ENCODE measurements around the gene RARS1. TPM values are rescaled to one million over a fixed set of nuclear protein-coding genes. Genes with fewer than 3 reads are reported as not detected.
A peak's percentile ranks its signal among the peaks of the same experiment; 100 is the strongest.

The RARS1 gene
- total RNA-seq (100 to 1,000 TPM in 1 of 9 donors, 10 to 100 TPM in 8; 40.3 to 114 (median 66.1) TPM), polyA plus RNA-seq (10 to 100 TPM; 36.6 to 82.3 (median 38.0) TPM)
- long read RNA-seq, donor 1, transcript RARS-201 (15 exons, 2,146 nt) = major isoform, 18 of 36 reads
- long read RNA-seq, donor 1, partial matches to known transcripts = 15 of 36 reads
- long read RNA-seq, donor 1, other reads (novel, unspliced or antisense) = 0 of 36 reads
- long read RNA-seq, donor 2, transcript RARS-201 (15 exons, 2,146 nt) = major isoform, 7 of 49 reads
- long read RNA-seq, donor 2, partial matches to known transcripts = 41 of 49 reads
- long read RNA-seq, donor 2, other reads (novel, unspliced or antisense) = 0 of 49 reads
- long read RNA-seq, donor 3, transcript RARS-201 (15 exons, 2,146 nt) = major isoform, 11 of 22 reads
- long read RNA-seq, donor 3, partial matches to known transcripts = 10 of 22 reads
- long read RNA-seq, donor 3, other reads (novel, unspliced or antisense) = 0 of 22 reads
- long read RNA-seq, donor 4, transcript RARS-201 (15 exons, 2,146 nt) = major isoform, 16 of 36 reads
- long read RNA-seq, donor 4, partial matches to known transcripts = 15 of 36 reads
- long read RNA-seq, donor 4, other reads (novel, unspliced or antisense) = 3 of 36 reads
- long read RNA-seq, donor 5, transcript RARS-201 (15 exons, 2,146 nt) = major isoform, 57 of 59 reads
- long read RNA-seq, donor 5, partial matches to known transcripts = 1 of 59 reads
- long read RNA-seq, donor 5, other reads (novel, unspliced or antisense) = 1 of 59 reads
- long read RNA-seq, donor 6, transcript RARS-201 (15 exons, 2,146 nt) = major isoform, 11 of 18 reads
- long read RNA-seq, donor 6, partial matches to known transcripts = 7 of 18 reads
- long read RNA-seq, donor 6, other reads (novel, unspliced or antisense) = 0 of 18 reads
- long read RNA-seq, donor 7, partial matches to known transcripts = 5 of 10 reads
- long read RNA-seq, donor 7, other reads (novel, unspliced or antisense) = 0 of 10 reads
- long read RNA-seq, donor 8, transcript RARS-201 (15 exons, 2,146 nt) = major isoform, 15 of 66 reads
- long read RNA-seq, donor 8, partial matches to known transcripts = 50 of 66 reads
- long read RNA-seq, donor 8, other reads (novel, unspliced or antisense) = 0 of 66 reads
- long read RNA-seq, donor 9, transcript RARS-201 (15 exons, 2,146 nt) = major isoform, 12 of 24 reads
- long read RNA-seq, donor 9, partial matches to known transcripts = 6 of 24 reads
- long read RNA-seq, donor 9, other reads (novel, unspliced or antisense) = 0 of 24 reads
- long read RNA-seq, donor 10, transcript RARS-201 (15 exons, 2,146 nt) = major isoform, 8 of 9 reads
- long read RNA-seq, donor 10, partial matches to known transcripts = 0 of 9 reads
- long read RNA-seq, donor 10, other reads (novel, unspliced or antisense) = 0 of 9 reads

DNA sequence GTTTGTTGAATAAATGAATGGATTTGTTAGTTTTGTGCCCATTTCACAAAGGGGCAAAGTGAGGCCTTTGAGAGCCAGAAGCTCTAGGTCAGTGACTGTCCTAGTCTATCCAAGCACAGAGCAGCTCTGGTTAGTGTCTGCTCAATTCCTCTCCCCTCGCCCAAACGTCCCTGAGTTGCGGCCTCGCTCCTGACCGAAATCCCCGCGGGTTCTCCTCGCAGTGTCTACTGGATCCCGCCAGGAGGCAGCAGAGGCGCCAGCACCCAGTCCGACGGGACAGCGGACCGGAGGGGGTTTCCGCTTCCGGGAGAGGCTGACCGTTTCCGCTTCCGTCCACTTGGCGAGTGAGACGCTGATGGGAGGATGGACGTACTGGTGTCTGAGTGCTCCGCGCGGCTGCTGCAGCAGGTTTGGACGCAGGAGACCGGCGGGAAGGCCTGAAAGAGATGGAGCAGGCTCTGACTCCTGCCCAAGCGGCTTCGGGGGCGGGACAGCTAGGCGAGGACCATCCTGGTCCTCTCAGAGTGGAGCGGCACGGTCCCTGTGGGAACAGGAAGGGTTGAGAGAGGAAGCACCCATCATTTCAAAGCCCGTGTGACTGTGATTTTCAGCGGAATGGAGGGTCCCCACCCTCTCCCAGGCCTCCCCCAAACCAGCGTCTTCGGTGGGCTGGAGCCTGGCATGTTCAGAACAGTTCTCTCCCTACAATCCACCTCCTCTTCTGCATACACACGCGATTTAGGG, at the start of gene RARS1:
Gene RARS1 (plus strand): TSS at position 336 of the 744 bp plus-strand sequence. CDS start 28 bp downstream, at position 364.
- peak within 1 kb of the TSS in 4 of 5 donors; percentile 7 to 78 (median 46) for H3K27ac ChIP-seq
- H3K36me3 ChIP-seq (replicated peaks in 1 of 2) = peaks cover 0 to 36% of the 10 kb centered on the region in 2 donors
- H3K27me3 ChIP-seq = no peaks in the 10 kb centered on the region
- H3K9me3 ChIP-seq (replicated peaks in 1 of 3) = no peaks in the 10 kb centered on the region
- intact Hi-C loops (cut with DNase I) = loop anchor here in 1 of 2 donors (5.0 kb wide), 1 partner anchor 214 kb away; no protein-coding TSS in a partner anchor
- peak within 1 kb of the TSS; percentile 63 to 92 (median 82) for H3K4me3 ChIP-seq
- peaks cover 0 to 13% of the 10 kb centered on the region in 2 donors for H3K4me1 ChIP-seq (replicated peaks in 1 of 2)
- DNase-seq = peak; percentile 93 to 96 (median 95)
- TF ChIP-seq POLR2A (IDR thresholded peaks at IDR 0.05) = peak; percentile 70 to 75
- TF ChIP-seq, protein P1, sequence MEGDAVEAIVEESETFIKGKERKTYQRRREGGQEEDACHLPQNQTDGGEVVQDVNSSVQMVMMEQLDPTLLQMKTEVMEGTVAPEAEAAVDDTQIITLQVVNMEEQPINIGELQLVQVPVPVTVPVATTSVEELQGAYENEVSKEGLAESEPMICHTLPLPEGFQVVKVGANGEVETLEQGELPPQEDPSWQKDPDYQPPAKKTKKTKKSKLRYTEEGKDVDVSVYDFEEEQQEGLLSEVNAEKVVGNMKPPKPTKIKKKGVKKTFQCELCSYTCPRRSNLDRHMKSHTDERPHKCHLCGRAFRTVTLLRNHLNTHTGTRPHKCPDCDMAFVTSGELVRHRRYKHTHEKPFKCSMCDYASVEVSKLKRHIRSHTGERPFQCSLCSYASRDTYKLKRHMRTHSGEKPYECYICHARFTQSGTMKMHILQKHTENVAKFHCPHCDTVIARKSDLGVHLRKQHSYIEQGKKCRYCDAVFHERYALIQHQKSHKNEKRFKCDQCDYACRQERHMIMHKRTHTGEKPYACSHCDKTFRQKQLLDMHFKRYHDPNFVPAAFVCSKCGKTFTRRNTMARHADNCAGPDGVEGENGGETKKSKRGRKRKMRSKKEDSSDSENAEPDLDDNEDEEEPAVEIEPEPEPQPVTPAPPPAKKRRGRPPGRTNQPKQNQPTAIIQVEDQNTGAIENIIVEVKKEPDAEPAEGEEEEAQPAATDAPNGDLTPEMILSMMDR (IDR thresholded peaks at IDR 0.05) = peak; percentile 93 to 98 (median 96)
- 0 to 1% (median 0%) methylated on average over 12 to 40 of the region's 40 CpGs for WGBS, 4 donors

DNA sequence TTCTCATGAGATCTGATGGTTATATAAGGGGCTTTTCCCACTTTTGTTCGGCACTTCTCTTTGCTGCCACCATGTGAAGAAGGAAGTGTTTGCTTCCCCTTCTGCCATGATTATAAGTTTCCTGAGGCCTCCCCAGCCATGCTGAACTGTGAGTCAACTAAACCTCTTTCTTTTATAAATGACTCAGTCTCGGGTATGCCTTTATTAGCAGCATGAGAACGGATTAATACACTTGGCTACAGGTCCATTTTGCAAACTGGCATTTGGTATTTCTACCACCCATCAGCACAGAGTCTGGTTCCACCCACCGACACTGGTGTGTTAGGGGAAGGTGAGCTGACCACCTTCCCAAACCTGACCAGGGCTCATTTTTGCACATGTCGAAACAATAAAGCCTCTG, 47.9 kb upstream of the RARS1 start:
- no peak overlapping the region for H3K27ac ChIP-seq
- no peak for DNase-seq
- intact Hi-C loops (cut with DNase I) = no loop called here
- no peak for TF ChIP-seq POLR2A (IDR thresholded peaks at IDR 0.05)
- TF ChIP-seq, protein P1 (IDR thresholded peaks at IDR 0.05) = no peak
- no peaks in the 10 kb centered on the region for H3K9me3 ChIP-seq (replicated peaks in 1 of 3)
- no peaks in the 10 kb centered on the region for H3K27me3 ChIP-seq
- no peaks in the 10 kb centered on the region for H3K36me3 ChIP-seq (replicated peaks in 1 of 2)
- WGBS, 4 donors = 61 to 73% (median 68%) methylated on average over 5 of the region's 5 CpGs
- no peak overlapping the region for H3K4me3 ChIP-seq
- no peaks in the 10 kb centered on the region for H3K4me1 ChIP-seq (replicated peaks in 1 of 2)

DNA sequence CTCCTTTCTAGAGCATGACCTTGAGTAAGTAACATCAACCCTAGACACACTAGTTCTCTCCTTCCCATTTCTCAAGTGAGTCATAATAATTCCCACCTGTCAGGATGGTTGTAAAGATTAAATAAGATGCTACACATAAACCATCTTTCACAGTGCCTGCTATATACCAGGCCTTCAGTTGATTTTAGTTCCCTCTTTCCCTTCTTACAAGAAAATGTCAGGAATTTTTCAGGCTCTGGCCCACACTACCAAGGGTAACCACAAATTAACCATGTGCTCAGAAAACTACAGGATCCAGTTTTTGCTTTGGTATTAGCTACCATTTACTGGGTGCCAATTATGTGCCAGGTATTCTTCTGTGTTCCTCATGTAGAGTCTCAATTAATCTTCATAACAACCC, 42.7 kb upstream of the RARS1 start:
- no peaks in the 10 kb centered on the region for H3K4me1 ChIP-seq (replicated peaks in 1 of 2)
- DNase-seq = no peak
- no peaks in the 10 kb centered on the region for H3K9me3 ChIP-seq (replicated peaks in 1 of 3)
- intact Hi-C loops (cut with DNase I) = no loop called here
- no peaks in the 10 kb centered on the region for H3K27me3 ChIP-seq
- no peaks in the 10 kb centered on the region for H3K36me3 ChIP-seq (replicated peaks in 1 of 2)
- H3K4me3 ChIP-seq = no peak overlapping the region
- no peak overlapping the region for H3K27ac ChIP-seq
- no peak for TF ChIP-seq POLR2A (IDR thresholded peaks at IDR 0.05)
- TF ChIP-seq, protein P1 (IDR thresholded peaks at IDR 0.05) = no peak
